A549 (cell line): ENCODE data around the gene UGT1A3. TPM values are rescaled to one million over a fixed set of nuclear protein-coding genes. Genes with fewer than 3 reads are reported as not detected.

Source experiments
- ATAC-seq, 2 experiments: fragments of 200-7000 bp in 1 of 2; fragments of >200 bp in 1 of 2; cut with Nextera tagmentation in 1 of 2; cut with Tn5 transposase in 1 of 2; 3 replicates each; pipeline versions ENCODE4 v1.8.0 to v1.9.1; 2018 to 2020; ENCODE audit warnings: mild to moderate bottlenecking in 1 of 2, moderate library complexity in 1 of 2
- CTCF ChIA-PET: fragments of 300-600 bp; sonication (Branson Sonifier 250); formaldehyde crosslinking; extraction: SDS; loops from one replicate; lab custom pipeline; 2021; ENCODE audit warnings: antibody characterized with exemption, inconsistent platforms; lab: Yijun Ruan, JAX
- POLR2A ChIA-PET: fragments of 350-600 bp; formaldehyde crosslinking; extraction: SDS; loops from one replicate; lab custom pipeline; 2021; ENCODE audit warnings: antibody characterized with exemption, inconsistent platforms; lab: Yijun Ruan, JAX
- DNase-seq, 2 experiments: peaks; one replicate each; pipeline versions ENCODE4 v3.0.0 to v3.0.0-alpha.2; 2011 to 2016; ENCODE audit warnings: low read depth in 1 of 2, low spot score in 1 of 2
- FAIRE-seq: peaks from 2 replicates; lab custom pipeline; 2011; peaks lifted over from hg19 to GRCh38; lab: Jason Lieb, UNC
- H3K27ac ChIP-seq, 2 experiments: fragments of >200 bp; sonication (Bioruptor Twin); formaldehyde crosslinking; 3 replicates each; pipeline ENCODE4 v1.5.1; 2016 to 2017
- H3K4me1 ChIP-seq: fragments of >200 bp; sonication (Bioruptor Twin); formaldehyde crosslinking; 3 replicates; pipeline ENCODE4 v1.6.1; 2016
- H3K4me2 ChIP-seq: fragments of >200 bp; sonication (Bioruptor Twin); formaldehyde crosslinking; 3 replicates; pipeline ENCODE4 v1.6.1; 2016
- H3K4me3 ChIP-seq: fragments of >200 bp; sonication (Bioruptor Twin); formaldehyde crosslinking; 3 replicates; pipeline ENCODE4 v1.5.1; 2016
- H3K9me3 ChIP-seq: fragments of >200 bp; sonication (Bioruptor Twin); formaldehyde crosslinking; 3 replicates; pipeline ENCODE4 v1.6.1; 2016
- BCL3 ChIP-seq: fragments of >200 bp; sonication (Bioruptor Twin); formaldehyde crosslinking; IDR thresholded peaks from 3 replicates; pipeline ENCODE4 v1.6.1; 2016
- BHLHE40 ChIP-seq: IDR thresholded peaks from 2 replicates; pipeline ENCODE4 v1.6.1; 2012; ENCODE audit warnings: low read depth, low read length, inconsistent platforms
- CBX2 ChIP-seq: fragments of 200-600 bp; sonication (generic); IDR thresholded peaks from 2 replicates; pipeline ENCODE4 v1.6.1; 2016; ENCODE audit warnings: low read depth, mild to moderate bottlenecking, borderline replicate concordance
- CHD2 ChIP-seq: fragments of 150-350 bp; IDR thresholded peaks from 2 replicates; pipeline ENCODE4 v1.6.1; 2014; ENCODE audit warnings: low read length; ENCODE audit not compliant: partially characterized antibody
- EP300 ChIP-seq, 2 experiments: fragments of >200 bp; sonication (Bioruptor Twin); formaldehyde crosslinking; IDR thresholded peaks; 2 replicates in 1 of 2; 3 replicates in 1 of 2; pipeline ENCODE4 v1.6.1; 2016 to 2017
- FOSL2 ChIP-seq, 2 experiments: fragments of 450-650 bp in 1 of 2; fragments of >200 bp in 1 of 2; sonication (Bioruptor Twin) in 1 of 2; formaldehyde crosslinking; IDR thresholded peaks; 2 replicates each; pipeline versions ENCODE4 v1.5.0 to v1.6.1; 2016 to 2020; ENCODE audit warnings: mild to moderate bottlenecking in 1 of 2, moderate library complexity in 1 of 2
- FOXS1 ChIP-seq: fragments of 250-450 bp; sonication (Bioruptor Pico); IDR thresholded peaks from 2 replicates; pipeline ENCODE4 v1.5.0; 2020; ENCODE audit warnings: mild to moderate bottlenecking, moderate library complexity
- HES2 ChIP-seq: fragments of >200 bp; sonication (Bioruptor Twin); formaldehyde crosslinking; IDR thresholded peaks from 2 replicates; pipeline ENCODE4 v1.6.1; 2016
- HEYL ChIP-seq: fragments of 250-450 bp; sonication (Bioruptor Pico); IDR thresholded peaks from 2 replicates; pipeline ENCODE4 v1.8.0; 2021; ENCODE audit warnings: mild to moderate bottlenecking, moderate library complexity
- KDM5A ChIP-seq: fragments of 200-600 bp; sonication (generic); IDR thresholded peaks from 2 replicates; pipeline ENCODE4 v1.6.1; 2016; ENCODE audit warnings: antibody characterized with exemption, mild to moderate bottlenecking
- MAX ChIP-seq: IDR thresholded peaks from 2 replicates; pipeline ENCODE4 v1.6.1; 2012
- MAZ ChIP-seq: fragments of 150-350 bp; IDR thresholded peaks from 2 replicates; pipeline ENCODE4 v1.6.1; 2014; ENCODE audit warnings: antibody characterized with exemption, low read depth, low read length, borderline replicate concordance
- PHF8 ChIP-seq: fragments of 200-600 bp; sonication (generic); IDR thresholded peaks from 2 replicates; pipeline ENCODE4 v1.6.1; 2016; ENCODE audit warnings: low read depth, mild to moderate bottlenecking, antibody characterized with exemption, moderate library complexity, borderline replicate concordance
- REST ChIP-seq: fragments of 200-600 bp; sonication (generic); IDR thresholded peaks from 2 replicates; pipeline ENCODE4 v1.6.1; 2016; ENCODE audit warnings: antibody characterized with exemption, mild to moderate bottlenecking, moderate library complexity
- USF2 ChIP-seq: fragments of 450-650 bp; IDR thresholded peaks from 2 replicates; pipeline ENCODE4 v1.6.1; 2014; ENCODE audit warnings: antibody characterized with exemption
- WGBS: methylation state at CpG from one replicate; pipeline ENCODE4 v1.1.6; 2017; ENCODE audit errors: missing lambda C conversion rate; 5-methylcytosine and 5-hydroxymethylcytosine counted together
- polyA plus RNA-seq, 4 experiments: library from polyadenylated mRNA; depleted of rRNA in 3 of 4; stranded (reverse); fragments of >200 nt; fragmentation: RNase III in 1 of 4; extraction: RNeasy Plus Mini Kit Qiagen cat#74134 plus additional on column Dnase treatment in 1 of 4; gene quantifications; 2 replicates in 3 of 4; 3 replicates in 1 of 4; pipeline ENCODE4 v1.2.3, GENCODE V29; 2011 to 2017

The UGT1A3 gene
- polyA plus RNA-seq, 2 of the 4 experiments (the other 2 are of a cell fraction) = 0.23 to 0.39 TPM

- POLR2A ChIA-PET = no interaction called here
- CTCF ChIA-PET = interaction anchor here (0.7 to 1.3 kb wide), 3 partner anchors 19 to 370 kb away, joined by 3 to 5 read pairs (median 3); no protein-coding TSS in a partner anchor
- WGBS = 91% methylated on average over 3 of the region's 3 CpGs
- FAIRE-seq (no peak), ATAC-seq (no peak), DNase-seq (no peak)
- Histone ChIP-seq H3K4me1 (peaks cover 19% of the 10 kb centered on the region), H3K4me3 (no peak overlapping the region), H3K27ac (peak overlapping the region in 1 of 2 experiments; percentile 28; a peak in 3 of 6 replicates), H3K9me3 (no peaks in the 10 kb centered on the region), H3K4me2 (no peak overlapping the region)
- no peak for TF ChIP-seq EP300 (IDR thresholded peaks at IDR 0.05)
- no peak for TF ChIP-seq KDM5A
- TF ChIP-seq CHD2 = no peak
- TF ChIP-seq FOSL2 (IDR thresholded peaks at IDR 0.05) = no peak
- no peak for TF ChIP-seq FOSL2 (CRISPR knock-in tag; IDR thresholded peaks at IDR 0.05)
- no peak for TF ChIP-seq HEYL (CRISPR knock-in tag)
- no peak for TF ChIP-seq BHLHE40
- no peak for TF ChIP-seq MAX
- no peak for TF ChIP-seq MAZ
- no peak for TF ChIP-seq HES2
- no peak for TF ChIP-seq REST
Measured at GRCh38 chr2:233813236-233814055, 84.6 kb downstream of the UGT1A3 start.

GRCh38 chr2:233814056-233814835 is 85.4 kb downstream of the UGT1A3 start:
- 100% methylated on average over 2 of the region's 2 CpGs for WGBS
- POLR2A ChIA-PET = no interaction called here
- peak; percentile 43 to 78; a peak in 4 of 6 replicates for ATAC-seq
- Histone ChIP-seq H3K4me3 (no peak overlapping the region), H3K9me3 (no peaks in the 10 kb centered on the region), H3K4me1 (peaks cover 19% of the 10 kb centered on the region), H3K27ac (peak overlapping the region in 1 of 2 experiments; percentile 31; a peak in 3 of 6 replicates), H3K4me2 (no peak overlapping the region)
- peak; percentile 72 for TF ChIP-seq USF2
- no peak for TF ChIP-seq BCL3
- TF ChIP-seq CBX2 = no peak
- TF ChIP-seq PHF8 = no peak
- no peak for TF ChIP-seq FOXS1
- DNase-seq = peak; percentile 44 to 52
- FAIRE-seq = no peak
- CTCF ChIA-PET = interaction anchor here (0.7 to 1.0 kb wide), 3 partner anchors 18 to 371 kb away, joined by 3 to 4 read pairs (median 3); no protein-coding TSS in a partner anchor
